Bronchial epithelial cell (primary cell): Measurements from ENCODE around the gene ADAD2. TPM values are rescaled to one million over a fixed set of nuclear protein-coding genes. Genes with fewer than 3 reads are reported as not detected.

Source experiments
- DNase-seq: peaks from one replicate; pipeline ENCODE4 v3.0.0-alpha.2; 2010; ENCODE audit warnings: low read depth
- FAIRE-seq: peaks from 2 replicates; lab custom pipeline; 2011; peaks lifted over from hg19 to GRCh38; lab: Jason Lieb, UNC
- H3K27me3 ChIP-seq: 2 replicates; pipeline ENCODE4 v1.5.1; 2011; ENCODE audit warnings: low read length; ENCODE audit not compliant: control insufficient read depth, insufficient read depth
- H3K36me3 ChIP-seq: 2 replicates; pipeline ENCODE4 v1.5.1; 2011; ENCODE audit warnings: low read length; ENCODE audit not compliant: control insufficient read depth, insufficient read depth
- H3K4me3 ChIP-seq: 2 replicates; pipeline ENCODE4 v1.5.1; 2011; ENCODE audit warnings: mild to moderate bottlenecking, low read depth, low read length, control low read depth
- CTCF ChIP-seq: IDR thresholded peaks from 2 replicates; pipeline ENCODE4 v1.5.1; 2011; ENCODE audit warnings: mild to moderate bottlenecking, moderate library complexity, low read length, control low read depth, inconsistent platforms; ENCODE audit not compliant: insufficient read depth, severe bottlenecking
- total RNA-seq: library from RNA; depleted of rRNA; stranded (reverse); fragments of >200 nt; gene quantifications from 2 replicates; pipeline ENCODE4 v1.2.1, GENCODE V29; 2014

ADAD2 gene
- total RNA-seq, 1 donor from 2014 or later = not detected

DNA sequence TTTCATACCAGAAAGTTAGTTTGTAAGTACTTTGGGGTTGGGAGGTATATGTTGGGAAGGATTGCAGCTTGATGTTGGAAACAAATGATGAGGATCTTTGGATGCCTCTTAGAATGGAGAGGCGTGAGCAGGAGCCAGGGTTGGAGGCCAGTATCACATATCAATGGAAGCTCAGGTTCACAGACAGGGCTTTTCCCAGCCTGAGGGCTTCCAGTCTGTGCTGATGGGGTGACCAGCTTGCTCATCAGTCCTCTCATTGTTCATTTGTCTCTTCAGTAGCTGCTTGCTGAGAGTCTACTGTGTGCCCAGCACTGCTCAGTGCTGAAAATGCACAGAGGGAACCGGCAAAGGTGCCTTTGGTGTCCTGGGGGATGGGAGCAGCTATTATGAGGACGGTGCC lies 40.0 kb upstream of the ADAD2 start:
- DNase-seq (no peak), FAIRE-seq (no peak)
- Histone ChIP-seq H3K4me3 (no peak overlapping the region), H3K36me3 (no peaks in the 10 kb centered on the region), H3K27me3 (no peaks in the 10 kb centered on the region)
- TF ChIP-seq CTCF = no peak

DNA sequence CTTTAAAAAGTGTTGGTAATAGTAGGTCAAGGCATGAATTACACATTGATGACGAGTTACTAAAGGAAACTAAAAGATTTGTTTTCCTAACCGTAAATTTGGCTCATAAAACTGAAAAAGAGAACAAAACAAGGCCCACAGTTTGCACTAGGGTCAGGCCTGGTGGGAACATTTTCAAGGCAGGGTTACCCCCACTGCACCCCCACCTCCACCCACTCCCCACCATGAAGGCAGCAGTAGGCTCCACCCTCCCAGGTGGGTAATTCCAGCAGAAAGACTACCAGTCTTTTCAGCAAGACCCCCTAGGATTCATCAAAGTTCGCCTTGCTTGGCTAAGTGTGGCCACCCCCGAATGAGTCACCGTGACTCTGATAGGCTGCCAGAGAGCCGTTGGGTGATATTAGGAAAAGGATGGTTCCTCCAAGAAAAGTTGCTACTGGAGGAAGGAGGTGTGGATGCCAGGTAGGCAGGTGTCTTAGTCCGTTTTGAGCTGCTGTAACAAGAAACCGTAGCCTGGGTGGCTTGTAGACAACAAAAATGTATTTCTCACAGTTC lies 37.2 kb upstream of the ADAD2 start:
- Histone ChIP-seq H3K36me3 (no peaks in the 10 kb centered on the region), H3K4me3 (no peak overlapping the region), H3K27me3 (peaks cover 2% of the 10 kb centered on the region)
- FAIRE-seq (no peak), DNase-seq (no peak)
- no peak for TF ChIP-seq CTCF

- no peaks in the 10 kb centered on the region for H3K36me3 ChIP-seq
- FAIRE-seq = no peak
- H3K27me3 ChIP-seq = peaks cover 3% of the 10 kb centered on the region
- no peak for TF ChIP-seq CTCF
- H3K4me3 ChIP-seq = no peak overlapping the region
- no peak for DNase-seq
Measured at GRCh38 chr16:84155226-84155625, 35.7 kb upstream of the ADAD2 start.

DNA sequence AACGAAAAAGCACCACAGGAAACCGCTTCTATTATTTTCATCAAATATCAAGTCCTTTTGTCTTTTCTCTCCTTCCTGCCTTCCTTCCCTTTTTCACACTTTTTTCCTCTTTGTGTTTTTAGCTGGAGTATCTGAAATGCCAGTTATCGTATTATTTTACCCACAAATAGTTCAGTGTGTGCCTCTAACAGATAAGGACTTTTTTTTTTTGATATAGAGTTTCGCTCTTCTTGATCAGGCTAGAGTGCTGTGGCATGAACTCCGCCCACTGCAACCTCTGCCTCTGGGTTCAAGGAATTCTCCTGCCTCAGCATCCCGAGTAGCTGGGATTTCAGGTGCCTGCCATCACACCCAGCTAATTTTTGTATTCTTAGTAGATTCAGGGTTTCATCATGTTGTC lies 35.2 kb upstream of the ADAD2 start:
- FAIRE-seq (no peak), DNase-seq (no peak)
- H3K36me3 ChIP-seq = no peaks in the 10 kb centered on the region
- peaks cover 3% of the 10 kb centered on the region for H3K27me3 ChIP-seq
- no peak overlapping the region for H3K4me3 ChIP-seq
- no peak for TF ChIP-seq CTCF

DNA sequence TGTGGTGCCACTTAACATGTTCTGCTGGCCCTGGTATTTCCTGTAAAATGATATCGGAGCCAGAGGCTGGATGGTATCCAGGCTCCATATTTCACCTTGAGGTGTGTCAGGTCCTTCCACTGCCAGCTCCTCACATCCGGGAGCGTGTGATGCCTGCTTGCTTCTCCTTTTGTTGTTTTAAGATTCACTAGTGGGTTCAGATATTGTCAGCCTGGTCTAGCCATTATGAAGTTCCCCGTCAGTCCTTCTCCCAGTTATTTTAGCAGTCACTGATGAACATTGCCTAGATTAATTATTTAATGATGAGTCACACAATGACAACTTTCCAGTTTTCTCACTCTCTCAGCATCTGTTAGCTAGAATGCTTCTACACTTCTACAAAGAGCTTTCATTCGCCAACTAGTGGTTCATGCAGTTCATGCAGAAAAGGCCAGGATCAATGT lies 34.6 kb upstream of the ADAD2 start:
- no peak overlapping the region for H3K4me3 ChIP-seq
- FAIRE-seq = no peak
- peaks cover 5% of the 10 kb centered on the region for H3K27me3 ChIP-seq
- no peak for TF ChIP-seq CTCF
- no peaks in the 10 kb centered on the region for H3K36me3 ChIP-seq
- DNase-seq = peak; percentile 72

DNA sequence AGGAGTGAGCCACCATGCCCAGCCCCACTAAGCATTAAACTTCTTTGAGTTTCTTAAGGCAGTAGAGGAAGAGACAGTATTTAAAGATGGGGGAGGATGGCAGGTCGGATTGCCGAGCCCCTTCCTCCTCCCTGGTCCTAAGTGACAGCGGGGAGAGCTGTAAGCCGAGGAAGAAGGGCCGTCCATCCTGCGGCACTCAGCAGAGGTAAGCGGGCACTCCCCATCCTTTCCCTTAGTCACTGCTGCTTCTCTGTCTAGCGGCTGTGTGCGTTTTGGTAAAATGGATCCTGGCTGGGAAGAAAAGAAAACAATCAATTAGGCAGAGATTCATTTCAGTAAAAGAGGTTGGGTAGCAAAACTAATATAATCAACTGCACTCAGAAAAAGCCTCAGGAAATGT lies 31.9 kb upstream of the ADAD2 start:
- no peak for TF ChIP-seq CTCF
- Histone ChIP-seq H3K27me3 (peaks cover 5% of the 10 kb centered on the region), H3K36me3 (no peaks in the 10 kb centered on the region), H3K4me3 (no peak overlapping the region)
- DNase-seq (no peak), FAIRE-seq (no peak)
